Measurements from ENCODE around the gene GBX1.

The GBX1 gene

DNA sequence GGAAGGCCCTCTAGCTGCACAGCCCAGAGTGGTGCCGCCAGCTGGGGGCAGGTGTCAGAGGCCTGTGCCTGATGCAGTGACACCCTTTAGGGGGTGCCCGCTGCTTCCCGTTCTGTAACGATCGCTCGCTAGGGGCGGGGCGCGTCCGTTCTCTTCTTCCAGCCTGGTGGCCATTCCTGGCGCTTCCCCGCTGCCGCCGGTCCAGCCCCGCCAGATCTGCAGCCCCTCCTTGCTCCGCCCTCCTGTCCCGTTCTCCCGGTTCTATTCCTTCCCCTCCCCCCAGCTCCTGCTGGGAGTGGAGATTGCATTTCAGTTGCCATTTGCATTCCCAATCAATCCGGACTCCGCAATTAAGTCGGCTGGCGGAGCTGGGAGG is 42.0 kb downstream of the GBX1 start:
- DNase-seq, result no peak

DNA sequence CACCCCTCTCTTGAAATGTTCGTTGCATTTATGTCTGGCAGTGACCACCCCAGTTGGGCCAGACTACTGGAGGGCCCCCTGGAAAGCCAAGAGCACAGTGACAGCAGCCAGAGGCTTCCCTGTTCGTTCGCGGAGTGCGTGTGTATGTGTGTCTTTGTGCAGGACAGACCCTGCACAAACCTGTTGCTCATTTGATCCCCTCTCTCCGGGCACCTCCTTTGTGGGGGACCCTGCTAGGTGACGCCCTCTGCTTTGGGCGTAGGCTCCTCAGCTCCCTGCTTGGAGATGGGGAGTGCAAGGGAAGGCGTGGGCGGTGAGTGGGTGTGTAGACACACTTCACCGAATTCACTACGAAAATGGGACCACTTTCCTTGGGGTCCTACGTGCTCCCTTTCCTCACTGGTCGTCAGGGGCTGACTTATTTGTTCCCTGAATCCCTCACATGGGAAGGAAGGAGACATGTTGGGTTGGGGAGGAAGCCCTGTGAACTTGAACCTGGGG is 42.5 kb downstream of the GBX1 start:
- DNase-seq, result no peak

DNA sequence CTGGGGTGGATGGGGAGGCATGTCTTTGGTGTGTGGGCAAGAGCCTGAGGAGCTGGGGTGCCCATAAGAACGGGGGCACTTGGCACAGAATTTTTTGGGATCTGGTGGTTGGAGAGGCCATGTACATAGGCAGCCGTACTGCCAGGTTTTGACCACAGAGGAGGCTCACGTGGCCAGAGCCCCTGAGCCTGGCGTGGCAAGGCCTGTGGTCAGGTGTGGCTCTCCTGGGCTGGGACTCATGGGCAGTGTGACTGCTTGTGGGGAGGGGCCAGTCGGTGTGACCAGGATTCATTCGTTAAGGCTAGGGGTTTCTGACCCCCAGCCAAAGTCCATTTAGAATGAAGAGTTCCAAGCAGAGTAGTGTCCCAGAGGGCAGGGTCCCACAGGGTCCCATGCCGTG is 43.0 kb downstream of the GBX1 start:
- DNase-seq, result no peak

DNA sequence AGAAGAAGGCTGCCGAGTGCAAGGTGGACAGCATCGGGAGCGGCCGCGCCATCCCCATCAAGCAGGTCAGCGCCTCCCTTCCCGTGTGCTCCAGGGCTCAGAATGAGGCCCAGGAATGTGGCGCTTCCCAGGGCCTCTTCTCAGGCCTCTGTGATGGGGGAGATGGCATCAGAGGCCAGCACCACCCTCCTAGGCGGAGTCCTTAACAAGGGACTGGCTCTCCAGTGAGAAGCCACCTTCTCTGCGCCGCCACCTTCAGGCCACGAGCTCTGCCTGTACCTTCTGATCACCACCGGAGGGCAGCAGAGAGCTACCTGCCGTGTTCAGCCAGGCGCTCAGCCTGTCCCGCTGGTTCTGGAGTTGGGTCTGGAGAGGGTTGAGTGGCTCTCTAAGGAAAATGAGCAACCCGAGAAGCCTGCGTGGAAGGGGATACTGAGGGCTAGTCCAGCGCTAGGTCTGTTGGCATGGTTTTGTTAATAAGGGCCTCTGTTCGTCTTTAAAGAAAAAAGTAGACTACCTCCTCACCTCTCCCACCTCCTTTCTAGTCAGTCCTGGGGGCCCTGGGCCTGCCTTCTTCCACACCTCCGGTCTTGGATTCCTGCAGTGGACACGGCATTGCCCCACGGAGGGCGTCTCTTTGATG is 43.6 kb downstream of the GBX1 start:
- DNase-seq, result peak; percentile 64

DNA sequence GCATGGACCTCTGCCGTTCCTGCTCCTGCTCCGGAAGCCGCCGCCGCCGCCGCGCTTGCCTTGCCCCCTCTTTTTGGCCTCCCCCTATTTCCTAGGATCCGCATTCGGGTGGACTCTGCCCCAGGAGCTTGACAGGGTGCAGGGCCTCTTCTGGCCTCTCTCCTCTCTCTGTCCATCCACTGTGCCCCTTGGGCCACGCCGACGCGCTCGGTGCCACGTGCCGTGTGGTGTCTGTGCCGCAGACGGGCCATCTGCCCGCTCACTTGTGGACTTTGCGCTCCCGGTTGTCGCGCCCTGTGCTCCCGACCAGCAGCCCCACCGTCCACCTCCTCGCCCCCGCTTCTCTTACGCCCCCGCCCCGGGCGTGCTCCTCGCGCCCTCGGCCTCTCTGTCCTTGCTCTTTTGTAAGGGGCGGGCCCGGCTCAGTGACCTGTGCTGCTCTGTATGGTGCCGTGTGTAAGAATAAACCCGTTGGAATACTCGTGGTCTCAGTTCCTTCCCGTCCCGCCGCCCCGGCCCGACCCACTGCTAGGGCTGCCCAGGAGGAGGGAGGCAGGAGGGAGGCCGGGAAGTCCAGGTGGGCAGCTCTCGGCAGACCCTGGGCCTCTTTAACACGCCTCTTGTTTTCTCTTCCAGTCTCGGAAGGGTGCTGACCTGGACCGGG is 44.2 kb downstream of the GBX1 start:
- DNase-seq, result no peak

DNA sequence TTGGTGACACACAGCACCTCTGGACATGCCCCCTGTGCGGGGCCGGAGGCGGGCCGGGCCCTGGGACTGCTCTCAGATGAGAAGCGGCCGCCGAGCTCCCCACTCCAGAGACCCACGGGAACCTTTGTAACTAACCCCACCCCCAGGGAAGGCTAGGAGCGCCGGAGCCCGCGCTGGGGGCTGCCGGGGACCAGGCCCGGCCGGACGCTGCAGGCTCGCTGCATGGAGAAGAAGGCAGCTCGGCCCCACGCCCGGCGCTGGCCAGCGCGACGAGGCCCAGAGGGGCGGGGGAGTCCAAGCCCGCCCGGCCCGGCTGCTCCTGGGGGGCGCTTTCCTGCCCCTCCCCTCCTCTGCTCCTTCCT is 44.7 kb downstream of the GBX1 start:
- no peak for DNase-seq

DNA sequence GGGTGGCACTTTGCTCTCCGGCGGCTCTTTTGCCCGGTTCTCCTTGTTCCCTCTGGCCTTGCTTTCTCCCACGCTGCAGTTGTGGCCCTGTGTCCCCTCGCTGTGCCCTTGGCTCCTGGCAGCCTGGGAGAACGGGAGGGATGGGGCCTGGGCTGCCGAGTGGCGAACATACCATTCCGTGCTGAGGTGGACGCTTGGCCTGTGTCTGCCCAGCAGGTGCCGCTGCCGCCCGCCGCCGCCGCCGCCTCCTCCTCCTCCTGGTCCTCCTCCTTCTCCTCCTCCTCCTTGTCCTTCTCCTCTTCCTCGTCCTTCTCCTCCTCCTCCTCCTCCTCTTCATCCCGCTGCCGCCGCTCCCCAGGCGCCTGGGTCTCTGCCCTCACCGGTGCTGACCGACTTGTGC is 45.2 kb downstream of the GBX1 start:
- no peak for DNase-seq

DNA sequence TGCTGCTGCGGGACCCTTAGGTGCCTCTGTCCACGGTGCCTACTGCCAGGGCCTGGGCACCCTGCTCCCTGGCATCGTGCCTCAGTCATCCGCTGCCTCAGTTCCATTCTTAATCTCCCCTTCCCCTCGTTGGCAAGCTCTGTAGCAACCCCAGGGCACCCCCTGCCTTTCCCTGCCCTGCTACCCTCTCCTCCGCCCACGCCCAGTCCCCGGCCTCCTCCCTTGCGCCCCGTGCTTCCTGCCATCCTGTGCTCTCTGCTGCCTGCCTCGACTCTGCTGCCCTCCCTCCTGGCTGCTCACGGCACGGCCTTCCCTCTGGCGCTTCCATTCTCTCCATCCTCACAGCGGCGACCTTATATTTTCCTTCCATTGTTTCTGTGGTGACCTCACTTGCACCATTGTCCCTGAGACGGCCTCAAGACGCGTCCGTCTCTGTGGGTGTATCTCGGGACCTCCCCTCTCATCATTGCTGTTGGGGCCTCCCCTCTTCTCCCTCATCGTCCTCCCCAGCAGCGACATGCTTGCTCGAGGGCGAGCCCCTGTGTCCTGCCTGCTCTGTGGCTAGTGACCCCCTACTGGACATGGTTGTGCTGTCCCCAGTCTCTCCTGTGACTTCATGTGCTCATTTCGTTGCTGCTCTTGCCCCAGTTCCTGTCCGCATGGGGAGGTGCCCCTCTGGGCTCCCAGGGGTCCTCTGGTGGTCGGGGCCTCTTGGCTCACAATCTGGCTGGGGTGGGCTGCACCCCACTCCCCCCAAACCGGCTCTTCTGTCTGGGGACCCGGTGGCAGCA is 45.9 kb downstream of the GBX1 start:
- no peak for DNase-seq

DNA sequence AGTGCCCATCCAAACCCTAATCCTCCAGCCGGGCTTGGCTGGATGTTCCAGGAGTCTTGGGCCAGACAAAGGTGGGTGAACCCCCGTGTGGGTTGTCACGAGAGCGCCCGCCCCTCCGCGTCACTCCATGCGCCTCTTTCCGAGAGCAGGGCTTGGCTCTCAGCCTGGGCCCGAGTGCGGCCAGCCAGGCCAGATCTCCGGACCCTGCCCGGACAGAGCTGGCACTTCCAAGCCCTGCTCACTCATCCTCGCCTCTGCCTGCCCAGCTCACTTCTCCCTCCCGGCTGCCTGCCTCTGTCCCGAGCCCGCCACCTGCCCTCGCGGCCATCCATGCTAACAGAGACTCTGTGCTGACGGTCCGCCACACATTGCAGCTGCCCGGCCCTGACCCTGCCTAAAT is 46.6 kb downstream of the GBX1 start:
- no peak for DNase-seq

DNA sequence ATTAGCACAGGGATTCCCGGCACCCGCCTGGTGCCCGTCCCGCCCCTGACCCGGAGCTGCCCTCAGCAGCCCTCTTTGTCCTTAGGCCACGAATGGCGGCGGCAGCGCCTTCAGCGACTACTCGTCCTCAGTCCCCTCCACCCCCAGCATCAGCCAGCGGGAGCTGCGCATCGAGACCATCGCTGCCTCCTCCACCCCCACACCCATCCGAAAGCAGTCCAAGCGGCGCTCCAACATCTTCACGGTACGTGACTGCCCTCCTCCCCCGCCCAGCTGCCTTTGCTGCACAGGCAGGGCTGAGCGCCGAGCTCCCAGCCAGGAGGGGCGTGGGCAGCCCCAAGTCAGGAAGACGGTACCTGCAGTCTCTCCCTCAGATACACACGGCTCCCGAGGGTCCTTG is 47.6 kb downstream of the GBX1 start:
- DNase-seq, result no peak

DNA sequence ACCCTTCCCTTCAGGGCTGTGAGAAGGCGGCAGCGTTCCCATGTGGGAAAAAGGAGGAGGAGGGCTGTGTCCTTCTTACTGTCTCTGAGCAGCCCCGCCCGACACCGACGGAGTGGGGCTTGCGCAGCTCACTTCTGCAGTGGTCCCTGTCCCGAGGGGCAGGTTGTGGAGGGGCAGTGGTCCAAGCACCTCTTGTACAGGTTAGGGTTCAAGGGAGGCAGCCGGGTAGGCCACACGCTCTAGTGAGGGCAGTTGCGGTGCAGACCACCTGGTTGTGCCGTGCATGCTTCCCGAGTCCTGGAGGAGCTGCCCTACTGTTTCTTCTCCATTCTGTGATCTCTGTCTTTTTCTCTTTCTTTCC is 48.5 kb downstream of the GBX1 start:
- no peak for DNase-seq

DNA sequence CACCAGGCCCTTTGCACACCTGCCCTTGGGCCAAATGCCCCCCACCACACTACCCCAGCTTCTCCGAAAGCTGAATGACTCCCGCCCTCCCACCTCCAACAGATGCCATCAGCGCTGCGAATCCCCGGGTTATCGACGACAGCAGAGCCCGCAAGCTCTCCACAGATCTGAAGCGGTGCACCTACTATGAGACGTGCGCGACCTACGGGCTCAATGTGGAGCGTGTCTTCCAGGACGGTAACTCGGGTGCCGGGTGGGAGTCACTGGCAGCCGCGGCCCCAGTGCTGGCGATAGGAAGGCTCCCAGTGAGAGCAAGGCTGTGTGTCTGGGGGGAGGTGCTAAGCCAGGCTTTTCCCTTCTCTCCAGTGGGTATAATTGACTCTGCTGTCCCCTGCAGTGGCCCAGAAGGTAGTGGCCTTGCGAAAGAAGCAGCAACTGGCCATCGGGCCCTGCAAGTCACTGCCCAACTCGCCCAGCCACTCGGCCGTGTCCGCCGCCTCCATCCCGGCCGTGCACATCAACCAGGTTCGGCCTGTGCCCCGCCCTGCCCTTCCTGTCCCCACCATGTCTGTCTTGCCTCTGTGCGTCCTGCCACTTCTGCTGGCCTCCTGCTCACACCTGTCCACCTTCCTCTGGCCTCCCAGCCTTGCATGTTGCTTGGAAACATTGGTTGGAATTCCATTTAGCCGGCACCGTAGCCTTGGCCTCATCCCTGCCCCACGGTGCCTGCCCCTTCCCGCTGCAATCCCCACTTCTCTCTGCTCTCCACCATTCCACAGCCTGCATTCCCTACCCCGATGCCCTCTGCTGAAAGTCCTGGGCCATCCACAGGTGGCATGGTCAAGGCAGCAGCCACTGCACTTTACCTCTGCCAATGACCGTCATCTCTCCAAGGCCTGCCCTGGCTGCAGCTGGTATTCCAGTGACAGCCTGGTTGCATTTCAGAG is 49.1 kb downstream of the GBX1 start:
- DNase-seq, result no peak

DNA sequence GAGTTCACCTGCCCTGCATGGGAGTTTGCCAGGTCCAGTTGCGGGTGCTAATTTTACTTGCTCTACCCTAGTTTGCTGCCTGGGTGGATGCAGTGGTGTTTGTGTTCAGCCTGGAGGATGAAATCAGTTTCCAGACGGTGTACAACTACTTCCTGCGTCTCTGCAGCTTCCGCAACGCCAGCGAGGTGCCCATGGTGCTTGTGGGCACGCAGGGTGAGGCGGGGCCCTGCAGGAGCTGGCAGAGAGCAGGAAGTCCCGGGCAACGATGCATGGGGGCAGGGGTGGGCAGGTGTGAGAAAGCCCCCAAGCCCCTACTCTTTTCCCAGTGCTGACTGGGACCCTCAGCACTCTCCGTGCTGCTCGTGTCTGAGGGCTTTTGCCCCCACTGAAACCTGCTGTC is 49.9 kb downstream of the GBX1 start:
- DNase-seq, result no peak

DNA sequence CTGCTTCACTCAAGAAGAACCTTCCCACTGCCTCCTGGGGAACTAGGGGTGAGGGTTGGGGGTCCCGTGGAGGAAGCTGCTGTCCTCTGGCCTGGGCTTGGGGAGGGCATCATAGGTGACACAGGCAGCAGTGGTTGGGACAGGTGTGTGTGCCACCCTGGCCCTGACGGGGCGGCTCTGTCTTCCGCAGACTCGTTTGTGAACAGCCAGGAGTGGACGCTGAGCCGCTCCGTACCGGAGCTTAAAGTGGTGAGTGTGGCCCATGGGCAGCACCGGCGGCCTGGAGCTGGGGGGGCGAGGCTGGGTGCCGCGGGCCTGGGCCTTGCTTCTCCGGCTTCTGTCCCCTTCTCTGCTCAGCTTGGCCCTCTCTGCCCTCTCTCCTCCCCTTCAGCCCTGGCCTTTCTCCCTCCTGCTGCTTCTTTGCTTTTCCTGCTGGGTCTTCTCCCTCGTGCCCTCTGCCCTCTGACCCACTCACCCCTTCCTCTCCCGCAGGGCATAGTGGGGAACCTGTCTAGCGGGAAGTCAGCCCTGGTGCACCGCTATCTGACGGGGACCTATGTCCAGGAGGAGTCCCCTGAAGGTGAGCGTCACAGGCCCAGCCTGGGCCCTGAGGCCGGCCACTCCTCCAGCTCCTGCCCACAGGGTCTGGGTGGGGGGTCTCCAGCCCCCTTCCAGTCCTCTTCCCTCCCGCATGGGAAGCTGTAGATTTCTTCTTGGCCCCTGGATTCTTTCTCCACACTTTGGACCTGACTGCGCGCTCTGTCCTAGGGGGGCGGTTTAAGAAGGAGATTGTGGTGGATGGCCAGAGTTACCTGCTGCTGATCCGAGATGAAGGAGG is 50.7 kb downstream of the GBX1 start:
- DNase-seq, result no peak

DNA sequence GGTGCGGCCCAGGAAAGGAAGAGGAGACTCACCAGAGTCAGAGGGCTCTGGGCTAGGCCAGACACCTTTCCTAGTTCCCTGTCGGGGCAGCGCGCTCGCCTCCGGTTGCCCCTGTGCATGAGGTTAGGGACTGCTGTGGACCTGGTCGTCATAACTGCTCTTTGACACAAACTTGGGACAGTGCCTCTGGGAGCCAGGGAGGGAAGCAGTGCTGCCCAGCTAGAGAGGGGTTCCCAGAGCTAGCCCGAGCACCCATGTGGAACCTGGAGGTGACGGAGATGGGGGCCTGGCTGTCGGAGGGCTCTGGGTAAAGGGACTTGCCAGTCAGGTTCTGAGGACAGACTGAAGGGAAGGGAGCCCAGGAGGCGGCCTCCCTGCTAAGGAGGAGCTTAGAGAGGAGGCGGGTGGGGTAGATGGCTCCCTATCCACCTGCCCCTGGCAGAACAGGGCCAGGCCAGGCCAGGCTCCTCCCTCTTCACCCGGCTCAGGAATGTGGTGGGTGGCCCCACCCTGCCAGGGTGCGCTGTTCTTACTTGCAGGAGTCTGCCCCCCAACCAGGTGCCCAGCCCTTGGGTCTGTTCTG is 51.6 kb downstream of the GBX1 start:
- DNase-seq, result no peak

DNA sequence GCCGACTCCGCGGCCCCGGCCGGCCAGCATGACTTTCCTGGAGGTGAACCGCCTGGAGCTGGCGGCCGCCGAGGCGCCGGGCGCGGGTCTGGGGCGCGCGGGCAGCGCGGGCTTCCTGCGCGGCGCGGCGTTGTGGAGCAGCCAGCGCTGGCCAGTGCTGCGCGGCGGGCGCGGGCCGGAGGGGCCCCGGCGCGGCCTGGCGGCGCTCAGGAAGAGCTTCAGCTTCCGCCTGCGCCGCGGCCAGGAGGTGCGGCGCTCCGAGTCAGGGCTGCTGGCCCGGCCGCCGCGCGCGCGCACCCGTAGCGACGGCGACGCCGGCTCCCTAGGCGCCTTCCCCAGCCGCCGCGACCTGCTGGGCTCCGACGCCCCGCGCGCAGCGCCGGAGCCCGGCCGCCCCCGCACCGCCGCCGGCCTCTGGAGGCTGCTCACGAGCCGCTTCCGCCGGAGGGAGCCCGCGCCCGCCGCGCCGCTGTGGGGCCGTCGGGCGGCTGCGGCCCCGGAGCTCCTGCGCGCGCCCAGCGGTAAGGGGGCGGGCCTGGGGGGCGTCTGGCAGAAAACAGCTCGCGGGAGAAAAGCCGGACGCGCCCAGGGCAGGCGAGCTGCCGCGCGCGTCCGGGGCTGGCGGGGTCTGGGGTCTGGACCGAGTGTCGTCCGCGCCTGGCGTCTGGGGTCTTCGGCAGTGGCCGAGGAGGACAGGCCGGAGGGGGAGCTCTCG is 52.2 kb downstream of the GBX1 start:
- no peak for DNase-seq

DNA sequence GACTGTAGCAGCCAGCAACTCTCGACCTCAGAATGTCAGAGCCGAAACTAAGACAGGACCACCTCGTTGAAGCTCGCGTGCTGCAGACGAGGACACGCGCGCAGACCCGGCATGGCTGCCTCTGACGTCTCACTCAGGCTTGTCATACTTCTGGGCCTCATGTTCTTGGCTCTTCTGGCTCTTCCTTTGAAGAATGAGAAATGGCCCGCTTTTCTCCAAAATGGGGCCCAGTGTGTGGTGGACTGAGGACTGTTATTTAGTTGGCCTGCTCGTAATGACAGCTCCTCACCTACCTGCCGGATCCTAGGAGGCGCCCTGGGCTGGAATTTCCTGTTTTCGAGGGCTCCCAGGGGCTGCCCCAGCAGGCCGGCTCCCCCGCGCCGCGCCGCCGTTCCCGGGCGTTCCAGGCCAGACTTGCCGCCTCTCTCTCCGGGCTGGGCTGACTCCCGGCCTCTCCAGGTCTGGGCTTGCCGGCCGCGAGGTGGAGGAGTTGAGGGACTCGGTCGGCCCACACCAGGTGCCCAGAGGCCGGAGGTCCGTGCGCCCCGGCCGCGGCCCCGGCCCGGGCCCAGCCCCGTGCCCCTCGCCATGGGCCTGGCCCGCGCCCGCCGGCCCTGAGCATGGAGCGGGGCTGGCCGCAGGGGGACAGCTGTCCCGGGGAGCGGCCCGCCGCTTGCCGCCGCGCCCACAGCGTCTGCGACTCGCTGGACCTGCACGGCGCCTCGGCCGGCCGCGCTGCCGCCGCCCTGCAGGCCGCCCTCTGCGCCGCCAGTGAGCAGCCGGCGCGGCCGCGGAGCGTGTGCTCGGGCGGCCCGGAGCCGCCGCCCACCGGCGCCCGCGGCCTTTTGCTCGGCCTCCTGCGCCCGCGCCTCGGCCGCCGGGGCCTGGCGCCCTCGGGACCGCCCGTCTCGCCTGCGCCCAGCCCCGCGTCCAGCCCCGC is 53.1 kb downstream of the GBX1 start:
- no peak for DNase-seq

DNA sequence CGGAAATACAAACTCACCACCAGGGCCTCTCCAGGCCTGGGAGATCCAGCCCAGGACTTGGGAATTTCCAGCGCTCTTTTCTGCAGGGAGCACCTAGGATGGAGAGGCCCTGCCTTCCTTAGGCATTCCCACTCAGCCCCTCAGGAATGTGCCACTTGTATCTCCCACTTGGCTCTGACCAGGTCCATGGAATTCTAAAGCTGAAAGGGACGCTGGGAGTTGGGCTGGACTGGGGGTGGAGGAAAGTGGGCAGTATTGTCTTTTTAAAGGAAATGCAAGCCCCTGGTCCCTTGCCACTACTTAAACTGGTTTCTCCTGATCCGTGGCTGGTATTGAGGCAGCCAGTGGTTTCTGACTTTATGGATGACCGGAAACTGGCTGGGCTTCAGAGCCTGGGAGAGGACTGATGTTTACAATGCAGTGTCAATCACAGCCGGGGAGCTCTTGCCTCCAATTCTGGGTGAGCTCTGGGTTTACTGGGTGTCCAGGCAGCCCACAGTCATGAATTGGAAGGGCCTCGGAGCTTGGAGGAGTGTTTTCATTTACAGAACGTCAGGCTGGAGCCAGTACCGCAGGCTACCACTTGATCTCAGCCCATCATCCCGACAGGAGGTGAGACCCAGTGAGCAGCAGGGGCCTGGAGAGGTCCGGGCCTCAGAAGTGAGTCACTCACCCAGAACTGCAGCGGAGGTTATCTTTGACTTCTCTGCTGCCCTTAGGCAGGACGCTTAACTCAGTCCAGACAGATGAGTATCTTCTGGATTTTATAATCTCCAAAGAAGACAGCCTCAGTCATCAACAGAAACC is 53.9 kb downstream of the GBX1 start:
- DNase-seq, result no peak

All from DMS 273 treated with DMSO at 0.1 percent for 48 hours (cell line).